GM08714 (cell line): ENCODE data around the gene PHACTR1.
"Not testable (repeated sequence)": the region's sequence is repeated elsewhere in the genome, so short reads cannot be mapped to it uniquely, and the experiment has no call there.

Source experiments
- H3K4me3 ChIP-seq: fragments of 200-500 bp; sonication (Bioruptor generic); 2 replicates; pipeline ENCODE4 v1.5.1; 2014; ENCODE audit warnings: mild to moderate bottlenecking, low read length, inconsistent platforms
- ZNF274 ChIP-seq: IDR thresholded peaks from 2 replicates; pipeline ENCODE4 v1.6.1; 2012; ENCODE audit warnings: mild to moderate bottlenecking, low read depth, low read length

The PHACTR1 gene

DNA sequence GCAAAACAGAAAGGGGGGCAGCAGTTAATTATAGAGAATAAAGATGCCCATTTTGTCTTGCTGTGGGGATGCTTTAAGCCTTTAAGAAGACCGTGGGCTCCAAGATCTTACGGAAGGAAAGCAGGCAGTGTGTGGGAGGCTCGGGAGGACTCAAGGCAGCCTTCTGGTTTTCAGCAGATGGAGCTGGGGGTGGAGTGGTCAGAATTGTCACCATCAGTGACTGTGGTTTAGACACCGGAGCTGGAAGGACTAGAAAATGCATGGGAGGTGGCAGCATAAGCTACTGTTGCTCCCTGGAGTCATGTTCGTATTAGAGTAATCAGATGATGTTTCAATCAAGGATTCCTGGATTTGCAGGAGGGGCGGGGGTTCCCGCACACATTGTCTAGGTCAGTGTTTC lies 3.7 kb downstream of the PHACTR1 start:
- no peak for TF ChIP-seq ZNF274
- no peak overlapping the region for H3K4me3 ChIP-seq

DNA sequence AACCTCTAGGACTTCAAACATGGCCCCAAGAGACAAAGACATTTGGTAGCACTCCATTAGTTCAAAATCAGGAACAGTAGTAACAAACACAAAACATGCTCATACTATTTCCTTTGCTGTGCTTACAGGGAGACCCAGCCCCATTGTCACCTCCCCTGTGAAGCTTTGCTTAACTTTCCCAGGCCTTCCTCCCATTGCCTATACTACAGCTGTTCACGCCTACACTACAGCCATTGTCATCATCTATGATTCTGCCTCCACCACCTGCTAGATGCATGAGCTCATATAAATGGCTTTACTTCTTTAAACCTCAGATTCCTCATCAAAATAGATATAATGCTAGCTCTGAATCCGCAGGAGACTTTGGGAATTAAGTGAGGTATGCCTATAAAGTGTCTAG lies 8.7 kb downstream of the PHACTR1 start:
- no peak overlapping the region for H3K4me3 ChIP-seq
- TF ChIP-seq ZNF274, result no peak

DNA sequence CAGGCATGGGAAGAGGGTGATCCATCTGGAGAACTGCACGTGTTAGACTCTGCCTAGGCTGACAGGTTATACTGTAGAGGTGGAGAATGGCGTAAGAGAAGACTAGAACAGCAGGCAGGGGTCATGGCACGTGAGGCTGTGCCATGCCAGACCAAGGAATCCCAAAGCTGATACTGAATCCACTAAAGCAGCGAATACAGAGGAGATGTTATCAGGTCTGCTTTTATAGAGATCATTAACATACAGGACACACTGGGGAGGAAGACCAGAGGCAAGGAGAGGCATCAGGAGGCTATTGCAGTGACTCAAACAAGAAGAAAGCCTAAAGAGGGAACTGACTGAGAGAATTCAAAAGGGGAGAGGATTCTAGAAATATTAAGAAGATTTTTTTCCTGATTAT lies 12.9 kb downstream of the PHACTR1 start:
- TF ChIP-seq ZNF274, result no peak
- no peak overlapping the region for H3K4me3 ChIP-seq

DNA sequence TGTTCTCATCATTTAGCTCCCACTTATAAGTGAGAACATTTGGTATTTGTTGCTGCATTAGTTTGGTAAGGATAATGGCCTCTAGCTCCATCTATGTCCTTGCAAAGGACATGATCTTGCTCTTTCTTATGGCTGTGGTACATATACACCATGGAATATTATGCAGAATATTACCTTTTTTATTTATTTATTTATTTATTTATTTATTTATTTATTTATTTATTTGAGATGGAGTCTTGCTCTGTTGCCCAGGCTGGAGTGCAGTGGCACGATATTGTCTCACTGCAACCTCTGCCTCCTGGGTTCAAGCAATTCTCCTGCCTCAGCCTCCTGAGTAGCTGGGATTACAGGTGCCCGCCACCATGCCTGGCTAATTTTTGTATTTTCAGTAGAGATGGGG lies 14.2 kb downstream of the PHACTR1 start:
- H3K4me3 ChIP-seq, result not testable (repeated sequence)

DNA sequence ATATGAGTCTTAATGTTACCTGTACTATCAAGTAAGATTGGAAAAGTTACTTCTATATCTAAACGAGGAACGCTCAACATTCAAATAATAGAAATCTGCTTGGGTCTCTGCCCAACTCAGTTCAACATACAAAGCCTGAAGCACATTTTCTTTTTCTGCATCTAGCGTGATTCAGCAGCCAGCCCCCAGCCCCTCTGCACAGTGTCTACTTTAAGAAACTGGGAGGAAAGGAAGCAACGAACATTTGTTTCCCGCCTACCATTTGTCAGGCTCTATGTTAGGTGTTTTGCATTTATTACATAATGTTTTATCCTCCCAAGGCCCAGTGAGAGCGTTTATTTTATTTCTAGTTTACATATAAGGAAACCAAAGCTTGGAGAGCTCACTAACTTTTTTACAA lies 17.3 kb downstream of the PHACTR1 start:
- TF ChIP-seq ZNF274, result no peak
- H3K4me3 ChIP-seq, result no peak overlapping the region

DNA sequence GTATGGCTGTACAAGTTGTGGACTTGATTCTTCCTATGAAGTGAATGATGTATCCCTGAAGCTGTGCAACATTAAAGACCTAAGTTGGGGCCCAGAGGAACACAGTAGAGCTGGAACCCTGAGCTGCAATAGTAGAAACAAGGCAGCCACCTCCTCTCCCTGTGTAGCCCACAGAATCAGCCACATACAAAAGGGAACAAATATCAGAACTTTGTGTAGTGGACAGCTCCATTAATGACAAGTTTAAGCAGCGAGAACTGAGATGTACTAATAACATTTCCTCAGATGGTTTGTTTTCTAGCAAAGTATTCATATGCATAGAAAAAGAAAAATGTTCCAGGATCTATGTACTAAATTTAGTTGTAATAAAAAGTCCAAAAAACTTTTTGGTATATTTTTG lies 19.2 kb downstream of the PHACTR1 start:
- no peak for TF ChIP-seq ZNF274
- no peak overlapping the region for H3K4me3 ChIP-seq

DNA sequence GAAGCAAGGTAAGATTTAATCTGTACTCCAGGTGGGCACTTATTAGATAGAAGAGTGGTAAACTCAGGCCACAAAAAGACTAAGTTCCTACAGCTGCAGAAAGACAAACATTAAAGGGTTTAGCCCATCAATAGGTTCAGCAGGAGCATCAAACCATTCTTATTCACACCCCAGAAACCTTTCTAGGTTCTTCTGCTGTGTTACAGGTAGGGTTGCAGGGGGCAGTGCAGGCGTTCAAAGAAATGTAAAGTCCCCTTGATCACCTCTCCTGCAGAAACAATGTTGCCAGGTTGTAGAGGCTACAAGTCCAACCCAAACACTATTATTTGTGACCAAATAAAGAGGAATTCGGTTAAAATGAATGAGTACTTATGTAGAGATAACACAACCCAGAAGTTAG lies 31.8 kb downstream of the PHACTR1 start:
- TF ChIP-seq ZNF274, result no peak
- no peak overlapping the region for H3K4me3 ChIP-seq

DNA sequence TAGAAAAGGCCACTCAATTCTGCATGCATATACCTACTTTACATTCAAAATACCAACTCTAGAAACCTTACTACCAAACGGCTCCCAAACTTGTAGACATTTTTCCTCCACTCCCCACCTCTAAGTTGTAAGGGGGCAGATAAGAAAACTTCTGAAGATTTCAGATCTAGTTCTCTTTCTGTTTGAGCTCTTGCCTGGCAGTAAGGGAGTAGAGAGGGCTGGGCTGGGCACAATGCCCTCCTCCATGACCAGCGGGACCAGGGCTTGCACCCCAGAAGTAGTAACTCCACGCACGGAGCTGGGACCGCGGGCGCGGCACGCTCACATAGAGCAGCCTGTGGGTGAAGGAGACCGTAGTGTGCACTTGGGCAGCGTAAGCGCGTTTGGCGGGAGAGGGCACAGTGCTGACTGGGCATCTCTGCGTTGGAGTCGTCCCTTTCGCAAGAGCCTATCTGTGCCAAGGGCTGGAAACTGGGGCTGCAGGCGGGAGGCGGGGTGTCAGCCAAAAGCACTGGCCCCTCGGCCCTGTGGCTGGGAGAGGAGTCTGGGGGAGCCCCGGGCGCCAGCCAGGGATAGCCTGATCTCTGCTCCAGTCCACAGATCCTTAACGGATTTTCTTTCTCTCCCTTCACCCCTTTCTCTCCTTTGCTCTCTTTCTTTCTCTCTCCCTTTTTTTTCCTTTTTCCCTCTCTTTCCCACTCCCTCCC lies 32.4 kb downstream of the PHACTR1 start:
- no peak overlapping the region for H3K4me3 ChIP-seq
- no peak for TF ChIP-seq ZNF274

DNA sequence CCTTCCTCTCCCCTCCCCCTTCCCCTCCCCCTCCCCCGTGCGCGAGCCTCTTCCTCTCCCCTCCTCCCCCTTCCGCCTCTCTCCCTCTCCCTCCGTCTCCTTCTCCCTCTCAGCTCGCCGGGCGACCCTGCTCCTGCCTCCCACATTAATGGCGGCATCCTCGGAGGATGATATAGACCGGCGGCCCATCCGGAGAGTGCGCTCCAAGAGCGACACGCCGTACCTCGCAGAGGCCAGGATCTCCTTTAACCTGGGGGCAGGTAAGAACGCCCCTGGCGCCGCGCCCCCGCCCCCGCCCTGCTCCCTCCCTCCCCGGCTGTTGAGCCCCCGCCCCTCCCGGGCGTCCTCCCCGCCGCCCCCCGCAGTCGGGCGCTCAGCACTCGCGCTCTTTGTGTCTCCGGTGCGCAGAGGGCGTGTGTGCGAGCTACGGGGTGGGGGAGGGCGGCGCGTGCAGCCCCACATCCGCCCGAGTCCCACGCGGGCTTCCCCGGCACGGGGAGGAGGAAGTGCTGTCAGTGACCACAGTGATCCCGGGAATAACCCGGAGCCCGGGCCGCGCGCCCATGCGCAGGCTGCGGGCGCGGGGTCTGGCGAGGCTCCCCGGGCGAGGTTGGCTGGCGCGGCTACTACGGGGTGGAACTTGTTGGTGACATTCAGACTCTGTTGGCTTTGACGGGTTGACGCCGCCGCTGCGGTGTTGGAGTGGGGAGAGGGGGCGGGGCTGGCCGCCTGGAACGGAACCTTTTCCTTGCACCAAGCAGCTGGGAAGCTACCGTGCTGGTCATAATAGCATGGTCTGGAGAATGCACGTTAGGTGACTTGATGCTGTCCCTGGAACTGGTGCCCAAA lies 33.2 kb downstream of the PHACTR1 start:
- no peak for TF ChIP-seq ZNF274
- no peak overlapping the region for H3K4me3 ChIP-seq

DNA sequence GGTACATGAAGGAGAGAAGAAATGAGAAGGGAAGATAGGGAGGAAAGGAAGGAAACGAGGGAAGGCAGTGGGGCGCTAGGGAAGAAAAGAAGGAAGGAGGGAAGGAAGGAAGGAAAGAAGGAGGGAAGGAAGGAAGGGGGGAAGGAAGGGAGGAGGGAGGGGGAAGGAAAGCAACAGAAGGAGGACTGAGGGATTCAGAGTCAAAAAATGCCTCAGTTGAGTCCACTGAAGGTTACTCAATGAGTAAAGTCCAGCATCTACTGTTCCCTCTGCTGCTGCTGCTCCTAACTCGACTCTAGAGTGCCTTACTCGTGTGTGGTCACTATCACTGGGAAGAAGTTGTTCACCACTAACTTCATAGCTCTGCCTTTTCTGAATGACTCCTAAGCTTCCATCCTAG lies 33.8 kb downstream of the PHACTR1 start:
- H3K4me3 ChIP-seq, result no peak overlapping the region
- TF ChIP-seq ZNF274, result no peak

DNA sequence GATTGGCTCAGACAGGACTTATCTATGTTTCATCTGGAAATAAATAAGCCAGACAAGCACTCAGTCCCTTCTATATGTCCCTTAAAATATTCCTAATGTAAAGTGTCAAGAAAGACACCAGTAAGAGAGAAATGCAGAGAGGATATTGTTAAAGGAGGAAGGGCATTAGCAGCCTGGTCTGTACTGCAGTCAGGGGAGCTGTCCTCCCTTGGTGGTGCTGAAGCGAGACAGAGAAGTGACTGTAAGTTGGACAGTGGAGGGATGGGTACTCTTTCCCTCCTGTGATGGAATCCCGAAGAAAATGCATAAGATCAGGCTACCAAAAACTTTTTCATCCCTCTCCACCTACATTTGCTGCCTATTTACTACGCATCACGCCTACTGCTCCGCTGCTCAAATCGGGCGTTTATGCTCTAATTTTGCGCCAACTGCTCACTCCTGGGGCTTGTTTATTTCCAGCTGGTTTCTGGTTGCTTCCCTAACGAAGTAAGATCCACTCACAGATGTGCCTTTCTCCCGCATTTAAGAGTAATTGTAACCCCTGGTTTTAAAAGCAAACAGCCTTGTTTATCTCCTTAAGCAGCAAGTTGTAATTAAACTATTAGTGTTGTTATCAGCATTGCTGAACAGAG lies 35.2 kb downstream of the PHACTR1 start:
- no peak overlapping the region for H3K4me3 ChIP-seq
- TF ChIP-seq ZNF274, result no peak

DNA sequence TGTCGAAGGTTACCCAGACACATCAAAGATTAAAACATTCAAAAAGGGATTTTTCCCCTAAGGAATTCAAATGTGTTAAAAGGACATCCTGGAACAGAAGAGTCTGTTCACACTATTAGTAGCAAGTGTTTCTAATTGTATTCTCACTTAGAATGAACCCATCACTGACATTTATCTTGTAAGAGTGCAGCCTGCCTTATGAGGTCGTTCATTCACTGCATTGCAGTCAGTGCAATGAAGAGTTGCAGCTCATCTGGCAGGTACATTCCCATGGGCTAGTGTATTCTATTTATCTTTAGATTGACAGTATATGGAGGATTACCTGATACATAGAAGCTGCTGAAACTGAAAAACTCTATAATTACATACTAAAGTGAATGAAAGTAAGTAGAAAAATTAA lies 36.5 kb downstream of the PHACTR1 start:
- no peak for TF ChIP-seq ZNF274
- H3K4me3 ChIP-seq, result no peak overlapping the region

DNA sequence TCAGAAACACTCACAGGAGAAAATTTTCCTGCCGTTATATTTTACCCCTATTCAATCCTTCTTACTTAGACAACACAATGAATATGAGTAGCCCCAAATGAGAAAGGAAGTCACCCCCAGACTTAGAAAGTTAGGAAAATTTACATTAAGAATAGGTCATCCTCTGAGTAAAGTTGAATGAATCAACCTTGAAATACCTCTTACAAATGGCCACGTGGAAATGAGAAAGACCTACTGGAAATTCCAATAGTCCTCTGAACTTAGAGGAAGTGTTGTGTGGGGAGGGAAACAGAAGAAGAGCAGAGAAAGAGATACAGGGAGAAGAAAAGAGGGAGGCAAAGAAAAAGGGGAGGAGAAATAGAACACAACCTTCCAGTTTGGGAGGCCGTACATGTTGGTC lies 43.7 kb downstream of the PHACTR1 start:
- H3K4me3 ChIP-seq, result no peak overlapping the region
- no peak for TF ChIP-seq ZNF274

DNA sequence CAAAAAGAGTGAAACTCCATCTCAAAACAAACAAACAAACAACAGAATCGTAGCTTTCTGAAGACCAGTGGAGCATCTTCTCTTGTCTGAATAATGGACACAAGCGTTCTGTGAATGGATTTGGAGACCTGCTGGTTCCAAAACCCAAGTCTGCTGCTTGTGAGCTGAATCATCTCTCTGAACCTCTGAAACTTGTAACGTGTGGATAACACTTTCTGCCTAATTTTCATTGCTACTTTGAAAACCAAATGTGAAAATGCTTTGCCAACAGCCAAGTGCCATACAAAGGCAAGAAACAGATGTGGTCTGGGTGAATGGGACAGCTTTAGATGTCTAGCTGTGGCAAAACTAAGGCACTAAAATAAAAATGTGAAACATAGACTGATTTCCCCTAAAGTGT lies 44.3 kb downstream of the PHACTR1 start:
- no peak for TF ChIP-seq ZNF274

DNA sequence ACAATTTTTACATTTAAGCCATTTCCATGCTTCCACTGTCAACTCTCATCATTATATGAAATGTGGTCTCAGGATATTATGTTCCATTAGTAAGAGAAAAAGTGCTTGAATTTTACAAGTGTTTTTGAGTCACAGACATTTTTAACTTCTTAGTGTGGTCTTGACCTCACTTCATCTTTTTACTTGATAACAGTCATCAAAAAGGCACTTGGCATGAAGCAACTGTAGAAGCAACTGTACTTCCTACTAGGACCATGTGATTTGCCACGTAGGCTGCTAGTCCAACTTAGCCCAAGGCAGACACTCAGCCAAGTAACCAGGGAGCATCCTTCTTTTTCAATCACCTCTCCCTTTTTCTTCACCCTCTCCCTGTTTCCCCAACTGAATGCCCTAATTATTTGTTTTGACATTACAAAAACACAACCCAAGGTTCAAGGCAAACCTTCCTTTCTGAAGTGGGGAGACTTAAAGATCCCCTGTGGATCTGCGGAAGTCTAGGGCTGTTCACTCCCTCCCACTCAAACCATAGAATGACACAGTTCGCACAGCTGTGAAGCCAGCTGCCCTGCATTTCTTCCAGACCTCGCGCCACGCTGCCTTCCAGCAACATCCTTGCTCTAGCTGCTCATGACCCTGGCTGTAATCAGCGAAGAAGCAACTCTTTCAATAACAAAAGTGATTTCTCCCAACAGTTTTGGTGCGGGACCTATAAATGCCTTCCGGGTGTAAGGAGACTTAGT lies 45.0 kb downstream of the PHACTR1 start:
- H3K4me3 ChIP-seq, result no peak overlapping the region
- no peak for TF ChIP-seq ZNF274

More for the DNA sequence above, 44.3 kb downstream of the PHACTR1 start:
- H3K4me3 ChIP-seq, result no peak overlapping the region

DNA sequence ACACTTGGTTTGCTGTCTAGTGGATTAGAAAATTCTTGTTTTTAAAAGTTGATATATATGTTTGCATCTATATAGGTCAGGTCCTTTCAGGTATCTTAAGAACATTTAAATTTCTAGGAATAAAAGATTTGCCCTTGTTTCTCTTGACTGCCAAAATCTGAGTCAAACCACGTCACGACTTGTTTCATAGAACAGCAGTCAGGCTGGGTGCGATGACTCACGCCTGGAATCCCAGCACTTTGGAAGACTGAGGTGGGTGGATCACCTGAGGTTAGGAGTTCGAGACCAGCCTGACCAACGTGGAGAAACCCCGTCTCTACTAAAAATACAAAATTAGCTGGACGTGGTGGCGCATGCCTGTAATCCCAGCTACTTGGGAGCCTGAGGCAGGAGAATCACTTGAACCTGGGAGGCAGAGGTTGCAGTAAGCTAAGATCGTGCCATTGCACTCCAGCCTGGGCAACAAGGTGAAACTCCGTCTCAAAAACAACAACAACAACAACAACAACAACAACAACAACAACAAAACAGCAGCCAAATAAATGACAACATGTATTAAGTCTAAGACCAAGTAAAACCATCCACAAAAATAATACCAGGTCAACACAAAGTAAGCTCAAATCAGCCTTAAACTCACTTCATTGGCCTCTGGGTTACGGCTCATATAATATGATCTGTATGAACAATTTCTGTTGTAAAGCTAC lies 46.3 kb downstream of the PHACTR1 start:
- H3K4me3 ChIP-seq, result not testable (repeated sequence)
